ENCODE measurements around the gene MRNIP. TPM values are rescaled to one million over a fixed set of nuclear protein-coding genes. Genes with fewer than 3 reads are reported as not detected.

The MRNIP gene
- total RNA-seq, 1 experiment from 2014 or later: 36.2 TPM

GRCh38 chr5:179801304-179802206 lies 57.1 kb downstream of the MRNIP start:
- Histone ChIP-seq H2AFZ (ENCODE audit: low read depth, low read length, poor library complexity, severe bottlenecking) (no peak overlapping the region), H4K20me1 (ENCODE audit: insufficient read depth) (no peaks in the 10 kb centered on the region), H3K27me3 (ENCODE audit: insufficient read depth, low read length) (no peaks in the 10 kb centered on the region), H3K9me2 (ENCODE audit: insufficient read depth) (no peaks in the 10 kb centered on the region), H3K4me1 (ENCODE audit: control insufficient read depth in 1 of 2, insufficient read depth in 2 of 2, low read length in 2 of 2) (peaks cover 31 to 46% of the 10 kb centered on the region in 2 experiments), H3K4me2 (ENCODE audit: low read length) (no peak overlapping the region), H3K4me3 (replicated peaks in 1 of 2; ENCODE audit: low read depth in 1 of 2, low read length in 2 of 2) (no peak overlapping the region), H3K36me3 (ENCODE audit: control insufficient read depth in 1 of 2, insufficient read depth in 2 of 2, low read length in 2 of 2) (peaks cover 5 to 20% of the 10 kb centered on the region in 2 experiments; a peak in 1 of 4 replicates), H3K79me2 (ENCODE audit: insufficient read depth, low read length) (peaks cover 41% of the 10 kb centered on the region), H3K27ac (ENCODE audit: low read depth, low read length) (peak overlapping the region; percentile 28; the same call in 1 of the 2 replicates), H3K9me3 (ENCODE audit: control insufficient read depth in 1 of 2, insufficient read depth in 1 of 2, low read depth in 1 of 2, low read length in 2 of 2) (no peaks in the 10 kb centered on the region), H3K9ac (ENCODE audit: low read length) (no peak overlapping the region)
- DNase-seq (ENCODE audit: low read depth, low spot score): no peak
- POLR2A ChIA-PET: interaction anchor here (1.1 to 1.2 kb wide), 2 partner anchors 19 to 178 kb away, joined by 4 read pairs; partner anchors contain the start of genes HNRNPH1 and SQSTM1
- CTCF ChIA-PET: interaction anchor here (0.8 to 2.7 kb wide), 9 partner anchors 9 to 289 kb away, joined by 3 to 8 read pairs (median 4); partner anchors contain the start of genes SQSTM1 and TBC1D9B
- intact Hi-C loops (cut with micrococcal nuclease): loop anchor here (2.0 to 5.0 kb wide), 3 partner anchors 57 to 291 kb away; partner anchors contain the start of genes MRNIP and TBC1D9B
- BruUV-seq (replicated peaks): no TSS peak
- RAD21 ChIA-PET (ENCODE audit: low non-redundant PET in 1 of 2, low total read pairs in 2 of 2, uncharacterized antibody in 2 of 2, unreplicated experiment in 2 of 2): interaction anchor here in 1 of 2 experiments (0.5 kb wide), 1 partner anchor 16 kb away, joined by 3 read pairs; no protein-coding TSS in a partner anchor
- peak in 2 of 3 experiments; percentile 77 to 85; a peak in 4 of 6 replicates for TF ChIP-seq CTCF (IDR thresholded peaks at IDR 0.05 in 2 of 3, conservative IDR thresholded peaks at IDR 0.05 in 1 of 3; ENCODE audit: borderline replicate concordance in 1 of 3, insufficient read depth in 1 of 3, low read depth in 2 of 3, low read length in 2 of 3)
- no peak for TF ChIP-seq SRF (IDR thresholded peaks at IDR 0.05; ENCODE audit: low read depth)
- TF ChIP-seq POLR2AphosphoS5 (IDR thresholded peaks at IDR 0.05; ENCODE audit: low read depth, low read length): peak; percentile 48
- ATAC-seq: peak; percentile 67
